ENCODE measurements around the gene CCDC85A.

CCDC85A gene

DNA sequence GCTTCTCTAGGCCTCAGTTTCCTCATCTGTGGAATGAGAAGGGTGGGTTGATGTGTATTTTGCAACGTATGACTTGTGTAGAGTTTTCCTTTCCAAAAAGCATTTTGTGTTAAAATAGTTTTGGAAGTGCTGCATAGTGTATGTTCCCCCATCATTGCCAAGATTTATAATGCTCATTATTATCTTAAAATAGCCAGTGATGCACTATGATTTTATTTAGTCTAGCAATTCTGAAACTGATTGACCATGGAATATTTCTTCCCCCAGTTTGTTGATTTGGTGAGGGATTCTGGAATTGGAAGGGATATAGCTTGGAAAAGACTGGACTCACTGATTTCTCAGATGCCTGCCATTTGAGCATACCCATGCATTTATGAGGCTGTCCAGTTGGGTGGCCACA is 130.6 kb downstream of the CCDC85A start:
- DNase-seq = no peak

DNA sequence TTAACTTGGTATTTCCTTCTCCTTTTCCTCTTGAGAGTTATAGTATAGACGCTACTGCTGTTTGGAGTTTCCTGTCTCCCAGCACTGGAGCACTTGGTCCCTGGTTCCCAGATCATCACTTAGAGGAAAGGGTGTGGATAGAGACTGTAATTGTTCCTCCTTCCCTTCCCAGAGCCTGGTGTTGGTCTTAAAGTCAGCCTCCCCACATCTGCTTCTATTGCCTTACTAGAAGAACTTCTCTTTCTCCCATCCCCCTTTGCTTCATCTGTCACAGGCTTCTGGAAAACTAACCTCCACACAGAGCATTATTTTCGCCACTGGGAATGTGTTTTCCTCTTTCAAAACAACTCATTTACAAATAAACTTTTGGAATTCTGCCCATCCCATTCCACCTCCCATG is 131.0 kb downstream of the CCDC85A start:
- no peak for DNase-seq

DNA sequence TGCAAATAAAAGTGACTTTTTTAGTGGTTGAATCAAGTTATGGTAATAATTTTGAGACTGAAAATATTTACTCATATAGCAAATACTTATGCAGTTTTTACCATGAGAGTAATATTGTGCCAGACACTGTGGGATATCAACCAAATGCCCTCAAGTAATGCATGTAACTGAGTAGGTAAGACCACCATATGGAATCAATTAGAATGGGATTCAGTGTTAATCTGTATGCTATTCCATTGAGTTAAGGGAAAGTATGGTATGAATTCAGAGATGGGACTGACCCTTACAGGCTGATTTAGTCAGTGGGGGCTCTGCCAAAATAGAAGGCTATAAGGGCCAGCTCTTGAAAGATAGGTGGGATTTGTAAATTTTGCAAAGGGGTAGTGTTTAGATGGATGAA is 131.6 kb downstream of the CCDC85A start:
- DNase-seq = no peak

DNA sequence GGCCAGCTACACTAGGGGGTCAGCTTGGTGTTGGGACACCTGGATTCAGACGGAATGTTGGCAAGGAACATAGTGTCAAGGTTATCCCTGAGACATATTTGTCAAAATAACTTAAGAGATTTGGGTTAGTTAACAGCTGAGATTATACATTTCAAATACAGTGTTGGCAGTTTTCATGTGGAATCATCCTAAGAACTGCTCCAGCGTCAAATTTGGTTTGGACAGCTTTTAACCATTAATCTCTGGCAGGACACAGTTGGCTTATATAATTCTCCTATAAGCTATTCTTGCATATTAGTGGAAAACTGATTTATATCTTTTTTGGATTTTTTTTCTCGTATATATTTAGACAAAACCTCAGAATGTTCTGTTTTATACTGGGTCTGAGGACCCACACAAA is 132.2 kb downstream of the CCDC85A start:
- no peak for DNase-seq

DNA sequence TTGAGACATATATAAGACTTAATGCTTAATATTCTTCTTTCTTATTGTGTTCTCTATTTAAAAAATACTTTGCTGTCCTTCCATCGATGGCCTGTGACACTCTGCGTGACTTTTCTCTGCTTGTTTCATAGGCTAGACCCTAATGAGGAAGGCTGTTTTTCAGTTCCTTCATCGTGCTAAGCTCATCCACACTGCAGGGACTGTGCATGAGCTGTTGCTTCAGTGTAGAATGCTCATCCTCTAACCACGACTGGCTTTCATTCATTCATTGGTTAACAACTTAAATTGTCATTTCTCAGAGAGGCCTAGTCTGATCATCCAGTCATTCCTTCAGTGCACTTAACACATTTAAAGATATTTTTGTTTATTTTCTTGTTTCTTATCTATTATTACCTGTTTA is 134.4 kb downstream of the CCDC85A start:
- DNase-seq = no peak

DNA sequence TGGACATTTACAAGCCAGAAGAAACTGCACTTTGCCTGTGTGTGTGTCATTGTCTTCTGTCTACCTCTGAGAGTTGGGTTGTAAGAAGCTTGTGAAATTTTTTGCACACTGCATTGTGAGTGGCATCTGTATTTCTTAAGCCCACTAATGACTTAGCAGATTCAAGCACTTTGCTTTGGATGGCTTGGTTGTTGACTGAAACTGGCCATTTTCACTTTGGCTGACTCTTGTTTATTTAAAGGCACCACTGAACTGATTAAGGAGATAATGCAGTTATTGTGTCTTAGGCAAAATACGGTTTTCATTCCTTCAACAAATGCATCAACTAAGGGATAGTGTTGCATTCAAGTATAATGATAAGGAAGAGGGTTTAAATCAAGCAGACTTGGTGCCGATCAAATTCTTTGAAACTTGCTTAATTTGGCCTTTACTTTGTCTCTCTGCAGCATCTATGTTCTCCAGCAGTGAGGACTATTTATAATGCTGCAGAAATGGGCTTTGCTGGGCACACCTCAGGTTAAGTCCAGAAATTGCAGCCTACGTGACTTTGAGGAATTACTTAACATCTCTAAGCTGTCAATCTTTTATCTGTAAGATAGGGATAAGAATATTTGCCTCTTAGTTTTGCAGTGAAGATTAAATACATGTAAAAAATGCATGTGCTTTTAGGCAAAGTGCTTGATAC is 142.0 kb downstream of the CCDC85A start:
- no peak for DNase-seq

DNA sequence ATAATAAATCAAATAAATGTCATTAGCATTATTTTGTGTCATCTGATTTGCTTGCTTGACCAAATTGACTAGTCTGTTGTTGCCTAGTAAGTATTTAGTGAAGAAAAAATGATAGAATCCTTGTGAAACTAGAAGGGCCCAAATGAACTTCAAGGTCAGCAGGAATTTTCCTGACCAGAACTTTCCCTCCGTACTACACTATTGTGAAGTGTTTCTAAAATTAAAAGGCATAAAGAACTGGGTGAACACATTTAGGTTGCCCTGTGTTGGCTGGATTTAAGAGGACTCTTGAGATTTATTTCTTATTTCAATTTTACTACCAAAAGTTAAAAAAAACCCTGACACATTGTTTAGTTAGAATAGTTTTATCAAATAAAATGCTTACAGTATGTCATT is 142.6 kb downstream of the CCDC85A start:
- DNase-seq = no peak

DNA sequence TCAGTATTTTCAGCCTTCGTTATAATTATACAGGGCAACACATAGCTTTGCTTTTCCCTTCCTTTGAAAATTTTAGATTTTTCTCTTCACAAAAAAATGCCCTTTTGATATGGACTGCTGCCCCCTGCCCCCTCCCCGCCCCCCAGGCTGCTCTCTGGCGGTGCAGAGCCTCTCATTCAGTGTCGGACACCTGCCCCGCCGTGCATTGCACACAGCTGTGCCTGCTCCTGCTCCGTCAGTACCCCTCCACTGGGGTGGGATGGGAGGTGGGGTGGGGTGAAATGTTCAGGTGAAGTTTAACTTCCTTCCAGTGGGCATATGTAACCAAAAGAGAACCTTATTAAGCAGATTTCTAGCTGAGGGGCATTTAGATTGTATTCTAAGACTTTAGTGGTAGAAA is 148.0 kb downstream of the CCDC85A start:
- DNase-seq = no peak

DNA sequence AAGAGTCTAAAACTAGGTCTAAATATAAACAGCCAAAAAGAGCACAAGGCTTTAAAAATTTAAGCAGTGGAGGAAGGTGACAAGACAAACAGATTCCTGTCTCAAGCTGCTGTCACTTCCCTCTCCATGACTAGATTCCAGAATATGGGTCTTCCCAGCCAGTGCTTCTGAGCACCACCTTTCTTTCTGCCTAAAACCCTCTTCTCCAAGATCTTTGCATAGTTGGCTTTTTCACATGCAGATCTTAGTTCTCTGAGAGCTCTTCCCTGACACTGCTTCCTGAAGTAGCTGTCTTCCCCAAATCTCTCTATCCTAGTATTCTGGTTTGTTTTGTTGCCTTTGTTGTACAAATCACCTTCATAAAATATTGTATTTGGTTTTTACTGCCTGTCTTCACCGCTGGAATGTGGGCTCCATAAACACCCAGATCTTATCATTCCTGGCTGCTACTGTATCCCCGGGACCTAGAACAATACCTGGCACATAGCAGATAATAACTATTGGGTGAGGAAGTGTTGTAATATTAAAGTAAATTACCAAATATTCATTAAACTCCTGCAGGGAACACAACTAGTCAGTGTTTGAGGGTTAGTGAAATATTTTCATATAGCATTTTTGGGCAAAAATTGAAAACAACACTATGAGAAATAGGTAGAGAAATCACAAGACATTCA is 150.2 kb downstream of the CCDC85A start:
- DNase-seq = no peak

DNA sequence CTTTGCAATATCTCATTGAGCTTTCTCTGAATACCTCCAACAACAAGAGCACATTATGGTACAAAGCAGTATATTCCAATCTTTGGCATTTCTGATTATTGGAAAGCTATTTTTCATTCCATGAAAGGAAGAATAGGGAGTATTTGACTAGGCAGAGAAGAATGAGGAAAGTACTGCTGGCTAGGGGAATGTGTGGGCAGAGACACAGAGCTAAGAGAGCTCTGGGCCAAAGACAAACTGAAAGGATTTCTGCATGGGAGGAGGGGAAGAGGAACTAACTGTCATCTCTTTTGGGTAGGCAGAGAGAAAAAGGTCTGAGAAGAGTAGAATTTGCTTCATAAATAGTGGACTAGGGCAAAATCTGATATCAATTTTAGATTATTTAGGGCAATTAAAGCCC is 150.8 kb downstream of the CCDC85A start:
- no peak for DNase-seq

DNA sequence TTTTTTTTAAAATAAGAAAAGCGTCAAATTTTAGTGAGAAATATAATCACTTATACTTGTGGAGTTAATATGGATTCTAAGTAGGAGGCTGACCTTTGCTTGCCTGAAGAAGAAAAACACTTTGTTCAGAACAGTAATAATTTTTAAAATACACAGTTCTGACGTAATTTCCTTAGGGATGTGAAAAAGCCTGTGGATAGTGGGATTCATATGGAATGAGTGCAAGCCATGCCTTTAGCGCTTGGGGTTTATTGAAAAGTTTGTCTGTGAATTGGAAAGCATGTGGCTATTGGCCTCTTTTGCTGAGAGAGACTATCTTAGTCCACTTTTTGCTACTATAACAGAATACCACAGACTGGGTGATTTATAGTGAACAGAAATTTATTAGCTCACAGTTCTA is 151.3 kb downstream of the CCDC85A start:
- DNase-seq = no peak

DNA sequence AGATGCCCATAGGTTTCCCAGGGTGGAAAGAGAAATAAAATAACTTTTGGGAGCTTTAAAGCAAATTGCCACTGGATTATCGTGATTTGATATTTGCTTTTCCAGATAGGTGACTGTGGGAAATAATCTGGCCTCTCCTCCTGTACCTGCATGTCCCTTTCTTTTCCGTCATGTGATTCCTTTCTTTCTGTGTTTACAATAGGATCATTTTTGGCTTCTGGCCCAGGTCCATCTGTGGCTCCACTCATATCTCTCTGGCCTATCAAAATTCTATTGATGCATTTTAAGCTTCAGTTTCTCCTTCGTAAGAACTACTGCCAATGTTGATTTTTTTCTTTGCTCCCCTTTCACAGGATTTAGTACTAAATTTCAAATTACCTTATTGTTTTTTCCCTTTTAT is 153.6 kb downstream of the CCDC85A start:
- DNase-seq = peak; percentile 83

DNA sequence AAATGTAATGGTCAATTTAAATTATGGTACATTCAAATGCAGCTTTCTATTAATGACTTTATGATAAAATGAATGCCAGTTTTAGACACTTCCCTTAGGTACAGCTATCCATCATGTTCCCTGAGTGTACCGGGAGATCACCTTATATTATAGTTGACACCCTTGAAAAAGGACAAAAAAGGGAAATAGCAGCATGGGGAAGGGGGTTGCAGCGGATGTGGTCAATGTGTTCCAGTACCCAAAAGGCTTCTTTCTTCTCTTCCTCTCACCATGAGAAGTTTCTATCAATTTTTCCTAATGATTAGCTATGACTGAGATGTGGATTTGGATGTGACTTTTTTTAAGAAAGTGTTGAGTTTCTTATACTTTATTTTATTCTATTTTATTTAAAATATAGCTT is 154.4 kb downstream of the CCDC85A start:
- DNase-seq = no peak

DNA sequence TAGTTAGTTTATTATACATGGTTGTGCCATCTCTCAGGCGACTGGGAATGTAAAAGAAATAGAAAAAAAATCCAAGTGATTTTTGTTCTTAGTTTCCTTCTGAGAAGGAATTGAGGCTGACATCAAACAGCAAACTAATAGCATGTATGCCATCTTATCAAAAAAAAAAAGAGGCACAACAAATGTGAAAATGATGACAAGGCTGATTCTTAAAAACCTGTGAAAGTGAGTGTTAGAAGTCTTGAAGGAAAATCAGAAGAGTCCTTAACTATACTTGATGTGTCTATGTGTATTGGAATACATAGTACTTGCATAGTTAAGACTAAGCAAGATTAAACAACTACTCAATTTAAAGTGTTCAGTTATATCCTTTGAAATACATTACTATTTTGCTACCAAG is 161.0 kb downstream of the CCDC85A start:
- DNase-seq = no peak

DNA sequence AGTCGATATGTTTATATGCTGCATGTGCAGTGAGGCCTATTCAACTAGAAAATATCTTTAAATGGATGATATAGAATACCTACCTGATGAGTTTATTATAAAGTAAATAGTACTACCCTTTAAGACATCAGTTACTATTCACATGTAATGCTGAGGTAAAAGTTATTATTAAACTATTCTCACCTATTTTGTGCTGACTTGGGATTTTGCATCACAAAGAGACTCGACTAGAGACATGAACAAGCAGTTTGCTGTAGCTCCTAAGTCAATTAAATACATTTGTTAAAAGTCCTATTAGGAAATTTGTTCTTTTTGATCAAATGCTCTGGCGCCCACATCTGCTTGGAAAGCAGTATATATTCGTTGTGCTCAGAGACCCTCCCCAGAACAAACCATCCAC is 164.1 kb downstream of the CCDC85A start:
- DNase-seq = no peak

DNA sequence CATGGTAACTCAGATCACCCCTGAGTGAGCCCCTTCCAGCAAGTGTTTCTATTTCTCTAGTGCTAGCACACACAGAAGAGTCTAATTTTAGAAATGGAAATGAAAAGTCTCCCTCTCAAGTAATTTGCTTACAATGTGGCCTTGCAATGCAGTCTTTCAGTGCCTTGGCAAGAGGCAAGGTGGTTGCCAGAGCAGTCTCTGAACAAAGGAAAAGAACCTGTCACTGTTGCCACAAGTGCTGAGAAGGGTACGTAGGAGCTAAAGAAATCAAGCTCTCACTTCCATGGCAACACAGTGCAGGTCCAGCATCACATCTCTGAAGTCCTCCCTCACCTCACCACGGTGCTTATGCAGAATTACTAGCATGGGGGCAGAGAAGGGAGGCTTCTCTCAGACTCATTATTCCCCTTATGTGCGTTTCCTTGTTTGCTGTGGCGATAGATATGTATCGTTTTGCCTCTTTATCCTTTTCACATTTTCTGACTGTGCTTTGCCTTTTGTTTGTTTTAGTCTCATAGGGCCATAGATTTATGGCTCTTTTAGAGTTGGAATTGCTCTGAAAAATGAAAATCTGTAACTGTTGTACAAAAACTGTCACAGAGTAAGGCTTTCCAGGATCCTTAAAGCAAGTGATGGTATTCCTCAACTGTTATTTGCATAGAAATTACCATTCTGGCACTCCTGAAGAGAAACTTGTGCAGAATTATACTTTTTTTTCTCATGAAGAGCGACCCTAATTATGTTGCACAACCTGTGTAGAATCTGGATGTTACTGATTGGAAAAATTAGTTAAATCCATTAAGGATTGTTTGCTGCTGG is 164.8 kb downstream of the CCDC85A start:
- no peak for DNase-seq

DNA sequence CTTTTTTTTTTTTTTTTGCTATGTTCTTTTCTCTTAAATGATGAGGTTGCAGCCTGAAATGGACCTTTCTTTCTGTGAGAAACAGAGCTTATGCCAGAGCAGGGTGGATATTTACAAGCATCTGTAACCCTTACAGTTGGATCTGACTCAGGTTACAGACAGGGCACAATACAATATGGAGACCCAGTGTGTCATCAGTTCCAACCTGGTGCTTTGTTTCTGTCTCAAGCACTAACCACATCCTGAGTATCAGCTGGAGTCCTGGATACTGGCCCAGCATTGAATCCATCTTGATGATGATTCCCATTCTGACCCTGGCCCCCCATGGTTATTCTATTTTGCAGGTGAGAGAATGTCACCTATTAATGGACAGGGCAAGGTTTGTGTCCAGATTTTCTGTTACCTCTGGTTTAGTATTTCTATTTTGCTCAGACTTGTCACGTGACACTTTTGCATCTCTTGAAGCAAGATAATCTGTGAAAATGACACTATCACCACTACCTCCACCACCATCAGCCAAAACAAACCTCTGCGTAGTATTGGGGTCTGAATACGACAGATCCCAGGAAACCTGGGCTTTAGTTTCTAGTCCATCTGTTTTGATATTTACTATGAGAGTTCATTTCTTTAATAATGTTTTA is 174.0 kb downstream of the CCDC85A start:
- DNase-seq = no peak

DNA sequence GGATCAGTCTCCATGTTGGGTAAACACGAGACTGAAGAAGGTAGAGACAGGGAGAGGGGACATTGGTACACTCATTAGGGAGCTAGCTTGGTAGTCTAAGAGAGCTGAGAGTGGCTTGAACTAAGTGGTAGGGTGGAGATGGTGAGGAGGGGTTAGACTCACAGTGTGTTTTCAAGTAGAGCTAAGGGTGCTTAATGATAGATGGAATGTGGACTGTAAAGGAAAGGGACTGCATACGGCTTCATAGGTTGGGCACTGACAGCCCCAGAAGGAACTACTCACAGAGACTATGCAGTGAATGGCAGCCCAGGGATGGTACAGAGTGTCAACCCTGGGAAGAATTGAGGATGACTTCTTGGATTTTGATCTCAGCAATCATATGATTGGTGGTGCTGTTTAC is 178.1 kb downstream of the CCDC85A start:
- no peak for DNase-seq

DNA sequence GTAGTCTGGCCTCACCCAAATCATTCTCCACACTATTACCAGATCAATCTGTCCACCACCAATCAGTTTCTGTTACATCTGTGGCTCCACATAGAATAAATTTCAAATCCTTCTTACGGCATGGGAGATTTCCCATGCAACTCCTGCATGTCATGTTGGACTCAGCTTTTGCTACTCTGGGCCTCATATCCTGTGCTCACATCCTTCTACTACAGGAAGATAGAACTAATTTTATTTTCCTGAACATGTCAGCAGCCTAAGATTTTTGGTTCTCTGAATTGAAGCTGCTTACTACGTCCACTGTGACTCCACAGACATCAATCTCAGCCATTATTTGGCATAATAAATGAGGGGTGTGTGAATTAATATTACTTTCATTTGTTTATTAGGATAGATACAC is 181.1 kb downstream of the CCDC85A start:
- DNase-seq = no peak

DNA sequence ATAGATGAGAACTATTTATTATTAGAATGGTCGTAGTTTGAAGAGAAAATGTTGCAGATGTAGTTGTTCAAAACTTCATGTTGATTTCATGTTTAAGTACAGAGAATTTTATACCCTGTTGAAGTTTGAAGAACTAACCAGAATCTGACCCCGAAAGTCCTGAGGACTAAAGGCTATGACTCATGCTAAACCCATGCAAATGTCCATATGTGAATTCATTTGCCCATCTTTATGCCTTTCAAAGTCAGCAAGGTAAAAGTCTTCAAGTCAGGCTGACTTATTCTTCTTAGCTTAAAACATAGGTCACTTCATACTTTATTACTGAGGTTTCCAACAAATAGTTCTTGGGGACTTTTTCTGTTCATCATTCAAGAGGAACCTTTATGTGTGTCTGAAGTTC is 185.5 kb downstream of the CCDC85A start:
- DNase-seq = no peak

DNA sequence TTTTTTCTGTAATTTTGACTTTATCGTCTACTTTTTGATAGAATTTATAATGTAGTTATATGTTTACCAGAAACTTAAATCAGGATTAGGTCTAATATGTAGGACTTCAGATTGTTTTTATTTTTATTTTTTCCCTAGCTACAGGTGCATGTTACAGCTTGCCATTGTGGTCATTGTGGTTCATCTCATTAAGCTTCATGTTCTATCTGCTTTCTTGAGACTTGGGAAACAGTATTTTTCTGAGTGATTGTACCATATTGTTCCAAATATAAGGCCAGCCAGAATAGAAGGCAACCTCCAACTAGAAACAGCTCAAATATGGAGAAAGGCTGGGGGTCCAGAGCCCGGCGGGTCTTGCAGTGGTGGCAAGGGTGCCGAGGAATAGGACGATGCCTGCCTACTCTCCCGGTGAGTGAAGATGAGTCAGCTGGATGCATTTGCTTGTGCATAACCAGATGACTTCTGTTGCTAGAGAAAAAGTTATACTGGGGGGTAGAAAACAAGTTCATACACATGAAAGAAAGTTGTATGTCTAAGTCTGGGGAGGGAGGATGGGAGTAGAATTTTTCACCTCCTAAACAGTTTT is 188.4 kb downstream of the CCDC85A start:
- no peak for DNase-seq

DNA sequence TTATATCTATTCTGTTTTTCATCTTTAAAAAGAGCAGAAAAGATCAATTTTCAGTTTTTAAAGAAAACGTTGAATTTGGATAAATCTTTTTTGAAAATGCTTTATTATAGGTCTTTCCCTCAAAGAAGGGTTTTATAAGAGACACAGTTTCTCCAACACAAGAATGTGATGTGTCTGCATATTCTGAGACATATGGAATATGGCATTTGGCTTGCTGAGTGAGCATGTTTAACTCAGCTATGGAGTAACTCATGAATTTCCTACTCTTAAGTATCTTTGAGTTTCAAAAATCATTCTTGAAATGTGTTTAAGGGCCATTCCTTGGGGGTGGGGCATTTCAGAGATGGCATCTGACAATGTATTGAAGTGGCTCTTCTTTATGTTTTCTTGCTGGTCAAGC is 191.5 kb downstream of the CCDC85A start:
- no peak for DNase-seq

All from NCI-H187 treated with DMSO at 0.1 percent for 48 hours (cell line).